Fibroblast of the aortic adventitia (primary cell): Measurements from ENCODE around the gene SLC22A16. TPM values are rescaled to one million over a fixed set of nuclear protein-coding genes. Genes with fewer than 3 reads are reported as not detected.

Experiments used
- DNase-seq: peaks from one replicate; pipeline ENCODE4 v3.0.0-alpha.2; 2010; ENCODE audit warnings: low read depth
- H3K4me3 ChIP-seq: 2 replicates; pipeline ENCODE4 v1.5.1; 2011; ENCODE audit warnings: low read depth, mild to moderate bottlenecking, control low read depth, low read length, moderate library complexity
- CTCF ChIP-seq: IDR thresholded peaks from 2 replicates; pipeline ENCODE4 v1.5.1; 2011; ENCODE audit warnings: mild to moderate bottlenecking, low read length, control low read depth, inconsistent platforms; ENCODE audit not compliant: insufficient read depth
- total RNA-seq: library from RNA; depleted of rRNA; stranded (reverse); fragments of >200 nt; gene quantifications from 2 replicates; pipeline ENCODE4 v1.2.3, GENCODE V29; 2012; ENCODE audit warnings: low replicate concordance

The SLC22A16 gene
- total RNA-seq, 1 donor, result 0.09 TPM

GRCh38 chr6:110422444-110422822, 54.0 kb downstream of the SLC22A16 start:
- no peak for DNase-seq
- no peak for TF ChIP-seq CTCF
- no peak overlapping the region for H3K4me3 ChIP-seq

DNA sequence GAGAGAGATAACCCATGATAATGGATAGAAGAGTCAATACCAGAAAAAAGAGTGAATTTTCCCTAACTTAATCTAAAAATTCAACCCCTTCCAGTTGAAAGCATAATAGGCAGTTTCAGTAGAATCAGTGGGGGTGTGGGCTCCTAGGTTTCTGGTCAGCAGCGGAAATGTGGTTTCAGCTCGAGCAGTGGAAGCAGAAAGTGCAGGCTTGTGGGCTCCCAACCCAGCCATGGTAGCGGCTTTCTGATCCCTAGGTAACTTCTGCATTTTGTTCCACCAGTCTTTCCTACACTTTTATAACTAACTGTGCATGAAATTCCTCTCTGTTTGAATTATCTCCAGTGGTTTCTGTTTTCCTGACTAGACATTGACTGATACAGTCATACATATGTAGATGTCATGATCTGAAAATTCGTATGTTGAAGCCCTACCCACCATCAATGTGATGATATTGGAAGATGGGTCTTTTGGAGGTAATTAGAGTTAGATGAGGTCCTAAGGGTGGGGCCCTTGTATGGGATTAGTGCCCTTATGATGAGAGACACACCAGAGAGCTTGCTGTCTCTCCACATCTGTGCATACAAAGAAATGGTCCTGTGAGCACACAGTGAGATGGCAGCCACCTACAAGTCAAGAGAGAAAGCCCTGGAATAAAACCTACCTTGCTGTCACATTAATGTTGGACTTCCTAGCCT, 54.5 kb downstream of the SLC22A16 start:
- DNase-seq, result no peak
- no peak overlapping the region for H3K4me3 ChIP-seq
- no peak for TF ChIP-seq CTCF

DNA sequence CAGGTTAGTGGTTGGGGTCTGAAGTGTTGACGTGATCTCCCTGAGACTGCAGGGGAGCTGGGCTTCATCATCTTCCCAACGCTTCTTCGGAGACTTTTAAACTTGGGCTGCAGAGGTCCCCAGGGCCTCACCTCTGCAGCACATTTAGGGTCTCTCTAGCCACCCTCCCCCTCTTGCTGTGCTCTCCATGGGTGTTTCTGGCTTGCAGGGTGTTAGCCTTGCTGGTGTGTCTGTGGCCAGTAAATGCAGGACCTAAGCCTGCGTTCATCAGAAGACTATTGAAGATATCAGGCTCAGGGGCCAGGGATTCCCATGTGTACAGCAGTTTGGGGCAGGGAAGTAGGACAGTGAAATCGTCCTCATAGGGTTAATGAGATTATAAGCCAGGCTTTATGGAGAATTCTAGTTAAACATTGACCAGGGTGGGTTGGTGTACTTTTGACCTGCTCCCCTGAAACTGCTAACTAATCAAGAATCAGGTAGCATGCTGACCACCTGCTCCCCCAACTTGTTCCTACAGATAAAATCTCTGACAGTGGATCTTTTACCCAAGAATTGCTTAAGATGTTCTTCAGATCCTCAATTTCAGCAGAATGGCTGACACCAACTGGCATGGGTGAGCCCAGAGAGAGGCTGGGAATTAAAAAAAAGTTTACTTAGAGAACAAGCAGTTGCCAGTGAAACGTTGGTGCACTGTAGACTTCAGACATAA, 57.2 kb downstream of the SLC22A16 start:
- H3K4me3 ChIP-seq, result no peak overlapping the region
- DNase-seq, result no peak
- TF ChIP-seq CTCF, result no peak

DNA sequence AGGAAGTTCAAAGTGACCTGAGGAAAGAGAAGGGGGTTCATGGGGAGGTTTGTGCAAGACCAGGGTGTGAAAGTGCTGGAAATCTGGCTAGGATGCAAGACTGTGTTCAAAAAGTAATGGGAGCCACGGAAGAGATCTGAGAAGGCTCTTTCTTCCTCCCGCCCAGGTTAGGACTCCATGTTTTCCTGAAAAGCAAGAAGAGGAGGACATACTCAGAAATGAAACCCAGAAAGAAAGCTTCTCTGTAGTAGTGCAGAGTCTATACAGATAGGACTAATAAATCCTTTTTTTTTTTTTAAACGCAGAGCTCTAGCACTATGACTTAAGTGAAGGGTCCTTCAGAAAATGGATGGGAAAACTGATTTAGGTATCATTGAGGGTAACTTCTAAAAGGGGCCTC, 57.8 kb downstream of the SLC22A16 start:
- no peak for DNase-seq
- TF ChIP-seq CTCF, result no peak

DNA sequence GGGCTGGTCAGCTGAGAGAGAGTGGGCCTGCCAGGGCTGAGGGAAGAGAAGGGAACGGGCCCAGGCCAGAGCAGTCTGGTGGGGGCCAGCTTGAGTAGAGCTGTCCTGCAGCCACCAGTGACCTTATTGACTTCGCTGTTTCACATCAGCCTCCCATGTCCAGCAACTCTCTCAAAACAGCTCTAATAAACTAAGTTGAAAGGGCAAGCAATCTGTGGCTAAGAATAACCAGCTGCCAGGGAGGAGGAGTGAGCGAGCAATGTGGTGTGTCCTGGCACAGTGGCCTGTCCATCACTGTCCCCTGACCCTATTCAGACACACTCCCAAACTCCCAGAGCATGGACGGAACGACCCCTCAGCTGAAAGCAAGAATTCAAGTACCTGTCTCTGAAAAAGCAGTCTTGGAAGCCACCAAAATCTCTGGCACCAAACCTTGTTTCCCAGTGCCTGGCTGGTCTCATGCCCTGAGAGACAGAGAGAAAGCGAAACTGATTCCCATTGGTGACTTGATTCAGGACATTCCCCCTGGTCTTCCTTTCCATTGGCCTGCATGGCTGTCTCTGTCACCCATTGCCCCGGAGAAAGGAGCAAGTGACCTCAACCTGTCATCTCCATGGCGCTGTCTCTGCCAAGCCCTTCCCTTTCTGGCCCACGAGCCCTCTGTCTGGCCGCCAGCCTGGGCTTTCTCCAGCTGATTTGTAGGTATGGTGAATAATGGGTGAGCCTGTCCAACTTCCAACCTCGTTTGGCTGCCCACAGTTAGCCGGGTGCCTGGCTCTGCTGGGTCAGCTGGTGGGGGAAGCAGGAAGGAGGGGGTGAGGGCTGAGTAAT, 61.1 kb downstream of the SLC22A16 start, which contains the start of gene DDO:
DDO (minus strand) TSS at position 490 of the 831 bp plus-strand sequence. CDS start 2,113 bp downstream, outside the sequence.
- peak within 1 kb of the TSS; percentile 46 for H3K4me3 ChIP-seq
- DNase-seq, result peak; percentile 62
- no peak for TF ChIP-seq CTCF

More for the DNA sequence above, 57.8 kb downstream of the SLC22A16 start:
- H3K4me3 ChIP-seq, result no peak overlapping the region

GRCh38 chr6:110414669-110415068, 61.7 kb downstream of the SLC22A16 start:
- H3K4me3 ChIP-seq, result no peak overlapping the region
- TF ChIP-seq CTCF, result no peak
- DNase-seq, result no peak
